Activated CD4-positive, alpha-beta memory T cell treated with anti-CD3 and anti-CD28 coated beads for 36 hours (primary cell): ENCODE data around the gene PDLIM4. TPM values are rescaled to one million over a fixed set of nuclear protein-coding genes. Genes with fewer than 3 reads are reported as not detected.

Source experiments
- CTCF ChIA-PET: fragments of 350-600 bp; sonication (Branson Sonifier 250); formaldehyde crosslinking; loops from one replicate; lab custom pipeline; 2021; ENCODE audit warnings: antibody characterized with exemption, inconsistent platforms; lab: Charles Lee
- POLR2A ChIA-PET: fragments of 350-600 bp; sonication (Branson Sonifier 250); formaldehyde crosslinking; loops from one replicate; lab custom pipeline; 2021; ENCODE audit warnings: antibody characterized with exemption; lab: Charles Lee
- DNase-seq: peaks from one replicate; pipeline ENCODE4 v3.0.0-alpha.2; 2020
- H3K27ac Mint-ChIP-seq: one replicate; pipeline ENCODE4 v1.8.0; 2021; ENCODE audit warnings: mixed read lengths
- H3K27me3 Mint-ChIP-seq: one replicate; pipeline ENCODE4 v1.8.0; 2021; ENCODE audit warnings: mixed read lengths
- H3K36me3 Mint-ChIP-seq: one replicate; pipeline ENCODE4 v1.8.0; 2021; ENCODE audit warnings: mixed read lengths
- H3K4me1 Mint-ChIP-seq: one replicate; pipeline ENCODE4 v1.8.0; 2021; ENCODE audit warnings: low read depth, mixed read lengths
- H3K4me3 Mint-ChIP-seq: one replicate; pipeline ENCODE4 v1.8.0; 2021; ENCODE audit warnings: mild to moderate bottlenecking, mixed read lengths
- H3K9me3 Mint-ChIP-seq: one replicate; pipeline ENCODE4 v1.8.0; 2021; ENCODE audit warnings: mixed read lengths
- intact Hi-C: fragments of 100-400 bp; cut with micrococcal nuclease; formaldehyde crosslinking; loops from one replicate; pipeline ENCODE4 v1.15.1; 2023
- total RNA-seq, 2 experiments: library from RNA; stranded (reverse); gene quantifications; one replicate each; pipeline ENCODE4 v1.2.3, GENCODE V29; 2021

Gene PDLIM4, protein sequence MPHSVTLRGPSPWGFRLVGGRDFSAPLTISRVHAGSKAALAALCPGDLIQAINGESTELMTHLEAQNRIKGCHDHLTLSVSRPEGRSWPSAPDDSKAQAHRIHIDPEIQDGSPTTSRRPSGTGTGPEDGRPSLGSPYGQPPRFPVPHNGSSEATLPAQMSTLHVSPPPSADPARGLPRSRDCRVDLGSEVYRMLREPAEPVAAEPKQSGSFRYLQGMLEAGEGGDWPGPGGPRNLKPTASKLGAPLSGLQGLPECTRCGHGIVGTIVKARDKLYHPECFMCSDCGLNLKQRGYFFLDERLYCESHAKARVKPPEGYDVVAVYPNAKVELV
- not detected for total RNA-seq

DNA sequence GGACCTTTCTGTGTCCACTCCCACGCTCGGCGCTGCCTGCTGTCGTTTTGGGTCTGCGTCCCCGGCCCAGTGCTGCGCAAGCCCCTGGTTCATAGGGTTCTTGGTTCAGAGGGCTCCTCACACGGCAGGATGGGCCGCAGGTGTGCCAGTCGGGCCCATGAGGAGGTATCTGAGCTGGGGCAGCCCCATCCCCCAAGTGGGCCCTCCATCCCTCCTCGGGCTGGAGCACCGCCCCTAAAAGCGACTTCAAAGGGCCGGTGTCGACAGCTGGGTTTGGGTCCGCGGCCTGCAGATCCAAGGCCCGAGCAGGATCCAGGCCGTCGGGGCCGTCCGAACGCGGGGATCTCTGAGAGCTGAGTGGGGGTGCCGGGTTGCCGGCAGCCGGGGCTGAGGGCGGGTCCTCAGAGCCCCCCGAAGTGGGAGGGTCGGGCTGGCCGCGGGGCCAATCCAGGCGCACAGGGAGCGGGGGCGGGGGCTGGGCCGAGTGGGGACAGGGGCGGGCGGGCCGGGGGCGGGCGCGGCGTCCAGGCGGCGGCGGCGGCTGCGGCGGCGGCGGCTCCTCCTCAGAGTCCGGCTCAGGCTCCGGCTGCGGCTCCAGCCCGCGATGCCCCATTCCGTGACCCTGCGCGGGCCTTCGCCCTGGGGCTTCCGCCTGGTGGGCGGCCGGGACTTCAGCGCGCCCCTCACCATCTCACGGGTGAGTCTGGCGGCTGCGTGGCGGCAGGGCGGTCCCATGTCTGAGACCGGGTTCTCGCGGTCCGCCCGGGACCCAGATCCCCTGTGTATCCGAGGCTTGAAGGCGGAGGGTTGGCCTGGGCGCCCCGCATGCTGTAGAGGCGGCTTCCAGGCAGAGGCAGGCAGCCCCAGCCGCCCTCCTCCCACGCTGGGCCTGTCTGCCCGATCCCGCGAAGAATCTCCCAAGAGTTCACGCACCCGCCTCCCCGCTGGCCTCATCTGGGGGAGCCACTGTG lies at the start of gene PDLIM4:
Gene PDLIM4 (plus strand): TSS at position 566 of the 971 bp plus-strand sequence. CDS start 39 bp downstream, at position 605.
- H3K4me3 Mint-ChIP-seq, result no peak within 1 kb of the TSS
- POLR2A ChIA-PET, result no interaction called here
- CTCF ChIA-PET, result interaction anchor here (1.1 kb wide), 1 partner anchor 194 kb away, joined by 3 read pairs; no protein-coding TSS in a partner anchor
- peaks cover 13% of the 10 kb centered on the region for H3K27me3 Mint-ChIP-seq
- intact Hi-C loops, result no loop called here
- no peaks in the 10 kb centered on the region for H3K9me3 Mint-ChIP-seq
- no peaks in the 10 kb centered on the region for H3K36me3 Mint-ChIP-seq
- no peak within 1 kb of the TSS for H3K27ac Mint-ChIP-seq
- DNase-seq, result no peak
- H3K4me1 Mint-ChIP-seq, result peaks cover 15% of the 10 kb centered on the region

DNA sequence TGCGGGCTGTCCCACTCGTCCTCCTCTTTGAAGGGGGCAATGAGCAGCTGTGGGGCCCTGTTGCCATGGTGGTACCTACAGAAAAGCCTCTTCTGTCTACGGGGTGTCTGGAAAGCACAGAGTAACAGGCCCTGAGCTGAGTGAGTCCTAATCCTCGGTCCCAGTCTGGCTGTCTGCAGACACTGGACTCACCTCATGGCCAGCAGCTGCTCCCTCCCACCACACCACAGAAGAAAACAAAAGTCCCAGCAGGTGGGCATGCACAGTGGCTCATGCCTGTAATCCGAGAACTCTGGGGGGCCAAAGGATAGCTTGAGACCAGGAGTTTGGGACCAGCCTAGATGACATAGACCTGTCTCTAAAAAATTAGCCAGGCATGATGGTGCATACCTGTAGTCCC lies 49.7 kb upstream of the PDLIM4 start:
- CTCF ChIA-PET, result no interaction called here
- intact Hi-C loops, result no loop called here
- no peaks in the 10 kb centered on the region for H3K4me1 Mint-ChIP-seq

DNA sequence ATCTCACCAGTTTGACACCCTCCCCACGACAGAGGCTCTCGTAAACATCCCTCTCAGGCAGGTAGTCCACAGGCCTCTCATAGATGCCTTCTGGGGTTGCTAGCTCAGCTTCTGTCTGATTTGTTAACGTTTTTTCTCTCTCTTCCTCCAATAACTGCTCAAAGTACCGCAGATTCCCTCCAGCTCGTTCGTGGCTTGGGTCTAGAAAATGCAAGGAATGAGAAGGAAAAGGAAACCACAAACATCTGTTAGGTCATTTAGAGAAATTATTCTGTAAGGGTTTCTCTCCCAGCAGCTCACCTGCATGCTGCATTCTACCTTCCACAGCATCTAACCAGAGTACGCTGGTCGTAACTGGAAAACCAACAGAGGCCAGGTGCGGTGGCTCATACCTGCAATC lies 48.4 kb upstream of the PDLIM4 start:
- no peak overlapping the region for H3K27ac Mint-ChIP-seq
- no peak overlapping the region for H3K4me3 Mint-ChIP-seq
- no peaks in the 10 kb centered on the region for H3K27me3 Mint-ChIP-seq
- DNase-seq, result no peak
- POLR2A ChIA-PET, result no interaction called here
- H3K36me3 Mint-ChIP-seq, result no peaks in the 10 kb centered on the region
- intact Hi-C loops, result no loop called here
- no peaks in the 10 kb centered on the region for H3K4me1 Mint-ChIP-seq
- no peaks in the 10 kb centered on the region for H3K9me3 Mint-ChIP-seq
- CTCF ChIA-PET, result interaction anchor here (0.7 kb wide), 1 partner anchor 144 kb away, joined by 3 read pairs; no protein-coding TSS in a partner anchor

More for the DNA sequence above, 49.7 kb upstream of the PDLIM4 start:
- DNase-seq, result no peak
- POLR2A ChIA-PET, result no interaction called here
- no peaks in the 10 kb centered on the region for H3K9me3 Mint-ChIP-seq
- H3K27me3 Mint-ChIP-seq, result no peaks in the 10 kb centered on the region
- H3K36me3 Mint-ChIP-seq, result no peaks in the 10 kb centered on the region
- no peak overlapping the region for H3K4me3 Mint-ChIP-seq
- no peak overlapping the region for H3K27ac Mint-ChIP-seq

DNA sequence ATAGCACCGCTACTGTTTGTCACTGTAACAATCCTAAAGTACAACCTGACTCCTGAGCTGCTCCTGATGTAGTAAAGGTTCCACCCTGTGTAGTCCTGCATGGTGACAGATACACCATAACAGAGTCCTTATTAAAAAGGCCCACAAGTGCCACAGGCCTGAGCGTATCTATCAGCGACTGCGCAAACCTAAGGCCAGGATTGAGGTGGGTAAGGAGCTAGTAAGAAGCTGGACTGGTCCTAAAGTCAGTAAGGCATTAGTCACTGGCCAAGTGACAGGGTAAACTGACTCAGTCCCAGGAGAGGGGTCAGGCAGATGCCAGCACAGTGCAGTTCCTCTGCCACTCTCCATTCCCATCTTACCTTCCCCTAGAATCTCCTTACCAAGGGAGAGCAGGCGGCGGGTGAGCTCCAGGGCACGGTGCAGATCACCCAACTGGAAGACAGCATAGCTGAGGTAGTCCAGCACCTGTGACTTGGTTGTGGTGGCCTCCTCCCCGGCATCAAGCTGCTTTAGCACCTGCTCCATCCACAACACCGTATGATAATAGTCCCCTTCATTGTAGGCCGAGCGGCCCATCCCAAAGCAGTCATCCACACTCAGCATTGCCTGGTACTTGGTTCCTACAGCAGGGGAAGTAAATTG lies 47.5 kb upstream of the PDLIM4 start:
- intact Hi-C loops, result no loop called here
- Mint-ChIP-seq H3K4me3 (no peak overlapping the region), H3K27me3 (no peaks in the 10 kb centered on the region), H3K27ac (no peak overlapping the region), H3K4me1 (no peaks in the 10 kb centered on the region), H3K36me3 (no peaks in the 10 kb centered on the region), H3K9me3 (no peaks in the 10 kb centered on the region)
- DNase-seq, result no peak
- ChIA-PET CTCF (no interaction called here), POLR2A (no interaction called here)

DNA sequence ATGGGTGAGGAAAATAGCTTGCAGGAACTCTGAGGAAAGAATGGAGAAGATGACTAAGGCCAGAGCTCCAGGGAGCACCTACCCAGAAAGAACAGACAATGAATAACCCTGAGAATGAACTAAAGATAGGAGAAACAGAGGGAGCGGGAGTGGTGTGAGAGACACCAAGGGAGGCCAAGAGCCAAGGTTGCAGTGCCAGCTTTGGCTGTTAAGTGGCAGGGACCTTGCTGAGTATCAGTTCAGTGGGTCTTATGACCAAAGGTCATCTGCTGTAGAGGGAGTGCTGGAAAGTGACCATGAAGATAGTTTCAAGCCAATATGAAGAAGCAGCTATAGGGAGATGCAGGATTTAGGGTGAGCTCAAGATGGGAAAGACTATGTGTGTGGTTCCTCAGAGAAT lies 46.6 kb upstream of the PDLIM4 start:
- no peaks in the 10 kb centered on the region for H3K27me3 Mint-ChIP-seq

DNA sequence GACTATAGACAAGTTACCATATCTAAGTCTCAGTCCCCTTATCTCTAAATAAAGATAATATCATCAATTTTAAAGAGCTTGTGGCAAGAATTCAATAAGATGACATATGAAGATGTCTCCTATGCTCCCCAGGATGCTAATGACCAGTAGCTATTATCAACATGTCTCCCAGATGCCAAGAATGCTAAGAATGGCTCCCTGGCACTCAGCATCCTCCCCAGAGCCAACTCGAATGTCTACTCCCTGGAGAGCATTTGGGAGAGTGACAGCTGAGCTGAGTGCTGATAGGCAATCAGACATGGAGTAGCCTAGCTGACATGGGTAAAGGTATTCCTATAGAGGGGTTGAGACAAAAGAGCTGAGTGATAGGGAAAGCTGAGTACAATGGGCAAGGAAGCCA lies 45.7 kb upstream of the PDLIM4 start:
- Mint-ChIP-seq H3K4me3 (no peak overlapping the region), H3K4me1 (no peaks in the 10 kb centered on the region), H3K36me3 (no peaks in the 10 kb centered on the region), H3K9me3 (no peaks in the 10 kb centered on the region), H3K27ac (no peak overlapping the region), H3K27me3 (no peaks in the 10 kb centered on the region)
- ChIA-PET CTCF (interaction anchor here (1.1 to 1.6 kb wide), 3 partner anchors 21 to 147 kb away, joined by 3 to 11 read pairs (median 3); no protein-coding TSS in a partner anchor), POLR2A (no interaction called here)
- intact Hi-C loops, result no loop called here
- no peak for DNase-seq

More for the DNA sequence above, 46.6 kb upstream of the PDLIM4 start:
- H3K4me3 Mint-ChIP-seq, result no peak overlapping the region
- intact Hi-C loops, result no loop called here
- no peak overlapping the region for H3K27ac Mint-ChIP-seq
- POLR2A ChIA-PET, result no interaction called here
- H3K4me1 Mint-ChIP-seq, result no peaks in the 10 kb centered on the region
- H3K36me3 Mint-ChIP-seq, result no peaks in the 10 kb centered on the region
- CTCF ChIA-PET, result interaction anchor here (1.6 kb wide), 1 partner anchor 27 kb away, joined by 11 read pairs; no protein-coding TSS in a partner anchor
- no peak for DNase-seq
- no peaks in the 10 kb centered on the region for H3K9me3 Mint-ChIP-seq

DNA sequence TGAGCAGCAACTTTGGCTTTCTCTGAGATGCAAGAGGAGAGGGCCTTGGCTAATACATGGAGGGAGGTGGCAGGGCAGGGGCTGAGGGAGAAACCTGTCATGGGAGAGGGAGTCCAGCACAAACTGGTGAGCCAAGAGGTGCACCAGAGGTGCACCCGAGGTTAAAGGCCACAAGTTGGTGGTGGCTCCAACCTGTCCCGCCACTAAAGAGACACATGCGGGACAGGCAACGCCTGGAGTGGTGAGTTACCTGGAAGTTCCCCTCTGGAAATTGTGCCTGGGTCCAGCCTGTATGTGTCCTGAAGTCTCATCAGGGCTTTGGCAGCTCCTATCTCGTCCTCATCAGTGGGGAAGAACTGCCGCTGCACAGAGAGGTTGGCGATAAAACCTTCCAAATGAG lies 43.8 kb upstream of the PDLIM4 start:
- POLR2A ChIA-PET, result no interaction called here
- no peaks in the 10 kb centered on the region for H3K27me3 Mint-ChIP-seq

DNA sequence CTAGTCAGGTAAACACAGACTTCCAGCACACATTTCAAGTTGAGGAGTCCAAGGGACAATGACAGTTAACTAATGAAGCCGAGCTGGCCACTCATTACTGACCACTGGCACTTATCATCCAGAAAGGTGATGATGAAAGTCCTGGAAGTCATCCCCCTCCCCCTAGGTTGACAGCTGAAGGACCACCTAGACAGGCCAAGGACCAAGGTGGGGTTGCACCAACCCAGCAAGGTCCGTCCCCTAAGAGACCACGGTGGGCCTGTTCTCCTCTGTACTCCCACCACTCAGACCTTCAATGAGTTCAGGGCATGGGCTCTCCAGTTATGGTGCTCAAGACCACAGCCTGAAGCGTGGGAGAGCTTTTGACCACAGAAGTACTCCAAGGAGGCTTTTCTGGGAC lies 43.0 kb upstream of the PDLIM4 start:
- Mint-ChIP-seq H3K27me3 (no peaks in the 10 kb centered on the region), H3K9me3 (no peaks in the 10 kb centered on the region), H3K4me3 (no peak overlapping the region), H3K4me1 (no peaks in the 10 kb centered on the region), H3K36me3 (no peaks in the 10 kb centered on the region), H3K27ac (no peak overlapping the region)
- no peak for DNase-seq
- ChIA-PET POLR2A (interaction anchor here (0.6 kb wide), 1 partner anchor 11 kb away, joined by 3 read pairs; no protein-coding TSS in a partner anchor), CTCF (interaction anchor here (1.2 kb wide), 1 partner anchor 26 kb away, joined by 3 read pairs; no protein-coding TSS in a partner anchor)
- intact Hi-C loops, result no loop called here

More for the DNA sequence above, 43.8 kb upstream of the PDLIM4 start:
- CTCF ChIA-PET, result interaction anchor here (0.6 kb wide), 1 partner anchor 226 kb away, joined by 3 read pairs; no protein-coding TSS in a partner anchor
- no peak overlapping the region for H3K27ac Mint-ChIP-seq
- H3K9me3 Mint-ChIP-seq, result no peaks in the 10 kb centered on the region
- H3K36me3 Mint-ChIP-seq, result no peaks in the 10 kb centered on the region
- no peaks in the 10 kb centered on the region for H3K4me1 Mint-ChIP-seq
- no peak overlapping the region for H3K4me3 Mint-ChIP-seq
- DNase-seq, result no peak
- intact Hi-C loops, result no loop called here

DNA sequence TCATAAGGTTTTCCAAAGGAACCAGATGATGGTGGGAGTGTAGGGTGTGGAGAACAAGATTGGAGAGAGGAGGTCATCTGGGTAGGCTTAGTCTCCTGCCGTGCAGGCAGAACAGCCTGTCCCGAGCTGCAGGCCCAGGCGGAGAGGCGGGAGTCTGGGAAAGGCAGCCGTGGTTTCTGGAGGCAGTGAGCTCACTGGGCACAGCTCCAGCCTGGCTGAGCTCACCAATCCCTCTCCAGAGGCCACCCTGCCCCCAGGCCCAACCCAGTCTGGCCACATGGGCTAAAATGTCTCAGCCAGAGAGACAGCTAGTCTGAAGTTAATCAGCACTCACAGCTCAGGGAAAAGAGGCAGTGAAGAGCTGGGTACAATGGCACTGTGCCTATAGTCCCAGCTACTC lies 42.2 kb upstream of the PDLIM4 start:
- CTCF ChIA-PET, result interaction anchor here (0.5 to 1.2 kb wide), 2 partner anchors 25 to 629 kb away, joined by 3 to 4 read pairs; no protein-coding TSS in a partner anchor
- H3K27me3 Mint-ChIP-seq, result no peaks in the 10 kb centered on the region
- DNase-seq, result no peak
- intact Hi-C loops, result no loop called here
- H3K9me3 Mint-ChIP-seq, result no peaks in the 10 kb centered on the region
- no peaks in the 10 kb centered on the region for H3K4me1 Mint-ChIP-seq
- POLR2A ChIA-PET, result no interaction called here
- no peak overlapping the region for H3K4me3 Mint-ChIP-seq
- no peaks in the 10 kb centered on the region for H3K36me3 Mint-ChIP-seq
- H3K27ac Mint-ChIP-seq, result no peak overlapping the region

DNA sequence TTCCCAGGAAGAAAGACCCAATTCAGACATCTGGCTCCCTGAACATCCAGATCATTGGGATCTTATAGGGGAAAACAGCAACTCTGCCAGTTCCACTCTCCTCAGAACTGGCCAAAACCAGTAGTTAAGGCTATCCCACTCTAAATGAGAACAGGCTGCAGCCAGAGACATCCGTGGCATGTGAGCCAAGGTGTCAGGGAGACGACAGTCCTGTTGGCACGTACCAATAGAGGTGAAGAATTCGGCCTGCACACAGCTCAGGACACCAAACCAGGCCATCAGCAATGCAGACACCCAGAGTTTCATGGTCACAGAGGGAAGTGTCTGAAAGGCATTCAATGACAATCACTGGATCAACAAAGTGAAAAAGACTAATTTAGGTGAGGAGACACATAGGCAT lies 39.2 kb upstream of the PDLIM4 start:
- POLR2A ChIA-PET, result no interaction called here
- CTCF ChIA-PET, result interaction anchor here (1.2 to 1.3 kb wide), 2 partner anchors 20 to 155 kb away, joined by 4 to 8 read pairs; no protein-coding TSS in a partner anchor
- Mint-ChIP-seq H3K4me3 (no peak overlapping the region), H3K27ac (no peak overlapping the region), H3K36me3 (no peaks in the 10 kb centered on the region), H3K27me3 (no peaks in the 10 kb centered on the region), H3K9me3 (no peaks in the 10 kb centered on the region), H3K4me1 (no peaks in the 10 kb centered on the region)
- DNase-seq, result no peak
- intact Hi-C loops, result no loop called here

DNA sequence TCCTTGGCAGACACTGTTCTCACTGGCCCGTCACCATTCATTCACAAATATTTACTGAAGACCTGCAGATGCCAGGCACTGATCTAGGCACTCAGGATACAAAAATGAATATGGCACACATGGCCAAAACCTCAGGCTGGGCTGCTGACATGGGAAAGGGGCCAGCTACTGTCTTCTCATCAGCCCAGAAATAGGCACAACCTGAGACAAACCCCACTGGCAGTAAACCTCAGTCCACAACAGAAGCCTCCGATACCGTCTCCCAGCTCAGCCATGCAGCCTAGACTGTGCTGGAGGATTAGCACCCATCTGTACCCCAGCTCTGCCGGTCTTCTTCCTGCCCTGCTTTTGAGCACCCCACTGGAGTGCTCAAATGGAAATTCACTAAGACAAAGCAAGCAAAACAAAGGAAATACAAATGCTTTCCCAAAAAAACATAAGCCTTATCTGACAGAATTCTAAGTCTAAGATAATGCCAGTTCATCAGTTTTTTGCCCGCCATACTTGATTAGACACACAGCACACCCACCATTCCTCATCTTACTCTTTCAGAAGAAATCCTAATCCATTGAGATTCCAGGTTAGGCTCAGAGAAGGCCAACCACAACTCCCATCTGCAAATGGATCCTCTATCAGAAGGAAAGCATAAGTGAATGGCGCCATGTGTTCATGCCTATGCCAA lies 38.1 kb upstream of the PDLIM4 start:
- DNase-seq, result no peak
- Mint-ChIP-seq H3K27ac (no peak overlapping the region), H3K36me3 (no peaks in the 10 kb centered on the region), H3K27me3 (no peaks in the 10 kb centered on the region), H3K4me3 (no peak overlapping the region), H3K9me3 (no peaks in the 10 kb centered on the region), H3K4me1 (no peaks in the 10 kb centered on the region)
- intact Hi-C loops, result no loop called here
- ChIA-PET CTCF (no interaction called here), POLR2A (no interaction called here)
